Amniotic epithelial cell (primary cell): ENCODE measurements around the gene RNF5.

Experiments
- DNase-seq: peaks from one replicate; pipeline ENCODE4 v3.0.0-alpha.2; 2010; ENCODE audit warnings: low read depth

Gene RNF5

DNA sequence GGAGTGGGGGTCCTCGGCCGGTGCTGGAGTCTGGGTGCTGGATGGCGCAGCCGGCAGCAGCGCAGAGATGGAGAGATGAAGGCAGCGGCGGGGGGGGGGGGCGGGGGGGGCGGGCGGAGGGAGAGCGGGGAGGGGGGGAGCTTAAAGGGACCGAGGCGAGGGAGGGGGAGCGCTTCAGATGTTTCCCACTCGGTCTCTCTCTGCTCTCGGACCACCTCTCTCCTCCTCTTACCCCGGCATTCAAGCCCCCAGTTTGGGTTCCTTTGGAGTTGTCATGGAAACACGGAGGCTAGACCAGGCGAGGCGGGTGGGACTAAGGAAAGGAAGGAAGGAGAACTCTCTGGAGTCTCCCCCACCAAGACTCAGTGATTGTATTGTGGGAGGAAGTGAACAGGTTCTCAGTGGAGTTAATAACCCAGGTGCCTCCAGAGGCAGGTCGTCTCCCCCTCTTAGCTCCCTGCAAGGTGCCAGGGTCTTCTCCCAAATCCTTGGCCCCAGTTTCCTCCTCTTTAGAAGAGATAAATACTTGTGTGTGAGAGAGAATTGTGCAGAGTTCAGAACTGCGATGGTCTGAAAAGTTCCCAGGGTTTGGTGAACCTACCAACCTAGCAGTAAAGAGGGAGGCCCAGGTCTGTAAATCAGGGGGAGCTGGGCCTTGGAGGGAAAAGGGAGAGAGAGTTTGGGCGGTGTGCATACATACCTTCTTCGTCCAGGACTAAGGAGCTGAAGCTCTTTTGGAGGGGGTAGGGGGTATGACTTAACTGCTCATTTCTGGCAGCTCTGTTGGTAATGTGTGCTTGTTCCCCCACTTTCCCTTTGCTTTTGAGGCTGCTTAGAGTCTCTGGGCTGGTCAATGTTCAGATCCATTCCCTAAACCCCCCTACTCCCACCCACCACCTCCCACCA, 26.1 kb upstream of the RNF5 start, which contains the start of gene PRRT1:
Gene PRRT1 (minus strand): TSS at position 77 of the 906 bp plus-strand sequence. CDS start 112 bp downstream, outside the sequence.
- no peak for DNase-seq

DNA sequence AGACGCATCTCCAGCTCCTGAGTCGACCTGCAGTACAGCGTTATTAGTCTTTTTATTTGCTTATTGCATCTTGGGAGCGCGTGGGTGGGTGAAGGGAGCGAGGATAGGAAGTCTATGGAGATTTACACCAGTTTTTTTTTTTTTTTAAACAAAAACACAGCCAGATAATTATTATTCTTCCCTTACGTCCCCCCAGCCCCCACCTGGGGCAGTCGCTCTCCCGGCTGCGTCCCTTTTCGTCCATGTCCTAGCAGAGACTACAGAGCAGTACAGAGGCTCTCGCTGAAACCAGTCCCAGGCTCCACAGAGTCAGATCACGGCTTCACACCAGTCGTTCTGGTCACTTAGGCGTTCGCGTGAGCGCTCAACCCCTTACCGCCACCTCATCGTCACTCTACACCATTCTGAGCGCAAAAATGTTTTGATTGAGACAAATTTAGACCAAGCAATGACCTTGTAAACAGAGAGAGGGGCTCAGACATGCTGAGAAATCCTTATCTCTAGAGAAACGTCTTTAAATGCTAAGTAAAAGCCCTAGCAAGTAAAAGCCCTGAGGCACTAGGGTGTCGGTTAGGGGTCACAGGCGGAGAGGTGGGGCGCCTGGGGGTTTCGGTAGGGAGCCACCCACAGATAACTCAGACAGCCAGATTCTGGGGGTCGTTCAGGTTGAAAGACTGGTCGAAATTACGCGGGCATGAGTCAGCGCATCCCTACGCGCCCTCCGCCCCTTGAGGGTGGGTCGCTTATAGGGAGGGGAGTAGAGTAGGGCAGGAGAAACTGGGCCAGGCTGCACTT, 25.2 kb upstream of the RNF5 start:
- peak; percentile 21 for DNase-seq

DNA sequence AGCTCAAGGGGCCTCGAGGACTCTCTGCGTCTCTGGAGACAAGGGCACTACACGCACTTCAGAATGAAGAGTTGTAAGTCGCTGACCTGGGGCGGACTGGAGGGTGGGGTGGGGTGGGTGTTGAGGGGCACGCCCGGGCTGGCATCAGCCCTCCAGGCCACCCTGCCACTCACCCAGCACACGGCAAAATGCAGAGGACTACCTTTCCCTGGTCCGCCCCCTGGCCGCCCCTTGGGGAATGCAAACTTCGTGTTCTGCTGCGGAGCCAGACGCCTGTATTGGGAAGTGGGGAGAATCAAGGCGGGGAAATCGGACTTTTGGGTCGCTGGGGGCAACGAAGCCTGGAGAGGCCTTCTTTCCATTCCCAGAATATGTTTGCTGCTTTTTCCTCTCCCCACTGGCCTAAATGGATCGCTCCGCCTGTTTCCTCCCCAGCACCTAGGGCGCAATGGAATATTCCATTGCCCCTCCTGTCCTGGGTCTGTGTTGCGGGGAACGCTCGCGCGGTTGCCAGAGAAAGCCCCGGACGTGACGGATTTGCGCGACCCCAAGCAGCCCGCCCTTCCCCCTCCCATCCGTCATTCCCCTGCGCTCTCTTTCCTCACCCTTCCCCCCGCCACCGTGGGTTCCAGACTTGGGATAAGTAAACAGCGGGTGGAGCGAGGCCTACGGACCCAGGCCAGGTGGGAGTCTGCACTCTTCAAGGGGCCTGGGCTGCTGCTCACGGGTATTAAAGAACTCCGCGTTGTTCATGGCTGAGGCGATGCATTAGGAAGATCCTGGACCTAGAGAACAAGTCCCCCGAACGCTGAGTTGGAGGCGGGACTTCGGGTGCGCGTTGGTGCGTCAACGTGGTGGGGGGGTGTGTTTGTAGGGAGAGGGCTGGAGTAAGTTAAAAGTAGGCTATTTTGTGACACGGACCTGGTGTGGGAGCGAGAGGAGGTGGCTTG, 24.4 kb upstream of the RNF5 start, which contains the start of gene PPT2:
Gene PPT2 (plus strand): TSS at position 578 of the 950 bp plus-strand sequence. CDS start 454 bp downstream, outside the sequence.
- DNase-seq = peak; percentile 92

DNA sequence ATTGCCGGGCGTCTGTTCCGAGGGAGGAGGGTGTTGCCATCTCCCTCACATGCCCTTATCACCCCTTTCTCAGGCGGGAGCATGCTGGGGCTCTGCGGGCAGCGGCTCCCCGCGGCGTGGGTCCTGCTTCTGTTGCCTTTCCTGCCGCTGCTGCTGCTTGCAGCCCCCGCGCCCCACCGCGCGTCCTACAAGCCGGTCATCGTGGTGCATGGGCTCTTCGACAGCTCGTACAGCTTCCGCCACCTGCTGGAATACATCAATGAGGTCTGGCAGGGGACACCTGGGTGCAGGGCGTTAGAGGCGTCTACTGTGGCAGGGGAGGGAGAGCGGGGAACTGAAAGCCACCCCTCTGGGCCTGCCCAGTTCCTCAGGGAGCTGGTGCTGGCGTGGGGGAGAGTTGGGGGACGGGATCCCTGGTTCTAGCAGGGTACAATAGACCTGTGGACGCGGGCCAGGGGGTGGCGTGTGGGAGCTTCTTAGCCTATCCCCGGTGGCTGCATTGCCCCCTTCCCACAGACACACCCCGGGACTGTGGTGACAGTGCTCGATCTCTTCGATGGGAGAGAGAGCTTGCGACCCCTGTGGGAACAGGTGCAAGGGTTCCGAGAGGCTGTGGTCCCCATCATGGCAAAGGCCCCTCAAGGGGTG, 23.6 kb upstream of the RNF5 start:
- peak; percentile 54 for DNase-seq

DNA sequence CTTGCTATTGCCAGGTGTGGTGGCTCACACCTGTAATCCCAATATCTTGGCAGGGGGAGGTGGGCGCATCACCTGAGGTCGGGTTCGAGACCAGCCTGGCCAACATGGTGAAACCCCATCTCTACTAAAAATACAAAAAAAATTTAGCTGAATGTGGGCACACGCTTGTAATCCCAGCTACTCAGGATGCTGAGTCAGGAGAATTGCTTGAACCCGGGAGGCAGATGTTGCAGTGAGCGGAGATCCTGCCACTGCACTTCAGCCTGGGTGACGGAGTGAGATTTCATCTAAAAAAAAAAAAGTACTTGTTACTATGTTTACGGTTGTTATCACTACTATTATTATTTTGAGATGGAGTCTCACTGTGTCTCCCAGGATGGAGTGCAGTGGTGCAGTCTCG, 21.3 kb upstream of the RNF5 start:
- DNase-seq = no peak

DNA sequence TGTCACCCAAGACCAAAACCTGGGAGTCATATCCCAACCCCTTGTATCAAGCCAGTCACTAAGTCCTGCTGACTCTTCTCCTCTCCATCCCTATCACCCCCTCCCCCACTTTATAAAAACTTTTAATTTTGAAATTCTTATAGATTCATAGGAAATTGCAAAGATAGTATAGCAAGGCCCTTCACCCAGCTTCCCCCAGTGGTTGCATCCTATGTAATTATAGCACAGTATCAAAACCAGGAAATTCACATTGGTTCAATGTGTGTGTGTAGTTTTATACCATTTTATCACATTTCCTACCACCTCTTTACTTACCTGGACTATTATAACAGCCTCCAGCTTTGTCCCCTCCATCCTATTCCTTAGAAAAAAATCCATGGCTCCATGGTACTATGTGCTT, 20.2 kb upstream of the RNF5 start:
- no peak for DNase-seq

DNA sequence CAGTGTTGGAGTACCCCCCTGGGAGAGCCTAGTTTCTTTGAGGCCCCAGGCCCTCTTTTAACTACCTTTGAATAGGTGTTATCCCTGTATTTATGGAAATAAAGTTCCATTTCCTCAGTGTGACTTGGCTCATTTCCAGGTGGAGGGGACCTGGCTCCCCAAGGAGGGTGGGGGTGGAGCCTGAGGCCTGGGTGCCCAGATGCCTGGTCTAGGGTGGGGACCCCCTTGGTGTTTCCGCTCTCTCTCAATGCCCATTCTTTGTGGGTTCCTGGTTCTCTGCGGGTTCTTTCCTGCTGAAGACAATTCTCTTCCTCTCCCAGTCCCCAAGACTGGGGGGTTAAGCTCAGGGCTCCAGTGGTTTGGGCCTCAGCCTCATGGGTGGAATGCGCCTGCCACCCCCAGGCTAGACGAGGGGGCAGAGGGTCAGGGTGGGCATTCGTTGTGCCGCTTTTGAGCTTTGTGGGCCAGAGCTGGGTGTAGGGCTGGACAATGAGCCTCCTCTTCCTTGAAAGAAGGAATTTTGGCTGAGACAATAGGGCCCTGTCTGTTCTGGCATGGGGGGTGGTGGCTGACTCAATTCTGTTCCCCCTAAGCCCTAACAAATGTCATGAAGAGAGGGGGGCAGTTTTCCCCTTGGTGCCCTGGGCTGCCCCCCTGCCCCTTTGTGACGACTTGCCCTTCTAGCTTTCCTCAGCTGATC, 14.5 kb upstream of the RNF5 start:
- DNase-seq = no peak

DNA sequence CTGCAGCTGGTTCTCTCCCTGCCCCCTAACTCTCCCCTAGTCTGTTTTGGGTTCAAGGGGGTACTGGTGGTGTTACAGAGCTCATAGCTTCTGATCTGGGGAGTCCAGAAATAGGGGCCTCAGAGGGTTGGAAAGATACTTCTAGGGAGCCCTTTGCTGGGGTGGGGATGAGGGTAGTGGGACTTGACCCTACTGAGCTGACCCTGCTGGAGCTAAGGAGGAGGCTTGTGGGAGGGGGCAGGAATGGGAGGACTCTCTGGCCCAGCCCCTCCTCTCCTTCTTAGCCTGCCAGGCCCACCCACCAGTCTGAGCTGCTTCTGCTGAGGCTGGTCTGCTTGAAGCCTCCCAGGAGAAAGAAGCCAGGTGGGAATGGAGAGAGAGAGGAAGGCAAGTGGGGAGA, 13.9 kb upstream of the RNF5 start, which contains the start of gene EGFL8:
Gene EGFL8 (plus strand): TSS at position 301 of the 400 bp plus-strand sequence. CDS start 1,571 bp downstream, outside the sequence.
- no peak for DNase-seq

DNA sequence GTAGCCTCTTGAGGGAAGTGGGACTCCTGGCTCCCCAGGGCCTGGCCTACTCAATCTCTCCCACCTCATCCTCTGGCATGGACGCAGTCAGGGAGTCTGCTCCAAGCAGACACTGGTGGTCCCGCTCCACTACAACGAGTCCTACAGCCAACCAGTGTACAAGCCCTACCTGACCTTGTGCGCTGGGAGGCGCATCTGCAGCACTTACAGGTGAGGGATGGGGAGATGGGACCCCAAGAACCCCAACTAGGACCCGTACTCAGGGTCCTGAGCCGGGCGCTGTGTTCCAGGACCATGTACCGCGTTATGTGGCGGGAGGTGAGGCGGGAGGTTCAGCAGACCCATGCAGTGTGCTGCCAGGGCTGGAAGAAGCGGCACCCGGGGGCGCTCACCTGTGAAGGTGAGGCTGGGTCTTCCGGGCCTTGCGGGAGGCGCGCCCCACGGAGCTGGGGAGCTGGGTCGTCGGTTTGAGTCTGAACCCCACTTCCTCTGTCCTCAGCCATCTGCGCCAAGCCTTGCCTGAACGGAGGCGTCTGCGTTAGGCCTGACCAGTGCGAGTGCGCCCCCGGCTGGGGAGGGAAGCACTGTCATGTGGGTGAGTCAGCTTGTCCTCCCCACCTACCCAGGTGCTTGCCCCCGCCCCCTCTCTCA, 11.7 kb upstream of the RNF5 start:
- no peak for DNase-seq

DNA sequence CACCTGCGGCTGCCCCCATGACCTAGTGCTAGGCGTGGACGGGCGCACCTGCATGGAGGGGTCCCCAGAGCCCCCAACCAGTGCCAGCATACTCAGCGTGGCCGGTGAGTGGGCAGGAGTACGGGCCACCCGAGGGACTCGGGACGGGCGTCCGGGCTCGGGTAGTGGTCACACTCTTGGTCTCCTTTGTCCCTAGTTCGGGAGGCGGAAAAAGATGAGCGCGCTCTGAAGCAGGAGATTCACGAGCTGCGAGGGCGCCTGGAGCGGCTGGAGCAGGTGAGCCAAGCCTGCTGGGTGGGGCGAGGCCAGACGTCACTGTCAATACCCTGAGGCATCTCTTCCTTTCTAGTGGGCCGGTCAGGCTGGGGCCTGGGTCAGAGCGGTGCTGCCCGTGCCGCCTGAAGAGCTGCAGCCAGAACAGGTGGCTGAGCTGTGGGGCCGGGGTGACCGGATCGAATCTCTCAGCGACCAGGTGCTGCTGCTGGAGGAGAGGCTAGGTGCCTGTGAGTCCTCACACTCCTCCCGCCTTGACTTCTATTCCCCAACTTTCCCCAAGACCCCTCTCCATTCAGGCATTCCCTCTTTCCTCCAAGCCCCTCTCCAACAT, 10.9 kb upstream of the RNF5 start:
- no peak for DNase-seq

DNA sequence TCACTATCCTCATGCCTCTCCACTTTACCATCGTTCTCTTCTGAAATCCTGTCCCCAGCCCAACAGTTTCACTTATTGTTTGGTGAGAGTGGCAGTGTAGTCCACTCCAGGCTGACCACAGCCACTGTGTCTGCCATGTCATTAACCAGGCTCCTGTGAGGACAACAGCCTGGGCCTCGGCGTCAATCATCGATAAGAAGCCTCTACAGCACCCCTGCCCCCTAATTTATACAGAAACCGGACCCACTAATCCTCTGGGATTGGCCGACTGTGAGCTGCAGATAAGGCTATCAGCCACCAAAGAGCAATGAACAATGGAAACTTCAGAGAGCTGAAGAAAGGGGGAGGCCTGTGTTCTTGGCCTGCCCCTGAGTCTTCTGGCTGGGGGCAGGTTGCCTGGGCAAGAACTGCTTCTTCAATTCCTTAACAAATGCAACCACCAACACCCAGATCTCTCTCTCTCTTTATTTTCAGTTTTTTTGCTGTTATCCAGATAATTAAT, 10.4 kb upstream of the RNF5 start:
- no peak for DNase-seq

DNA sequence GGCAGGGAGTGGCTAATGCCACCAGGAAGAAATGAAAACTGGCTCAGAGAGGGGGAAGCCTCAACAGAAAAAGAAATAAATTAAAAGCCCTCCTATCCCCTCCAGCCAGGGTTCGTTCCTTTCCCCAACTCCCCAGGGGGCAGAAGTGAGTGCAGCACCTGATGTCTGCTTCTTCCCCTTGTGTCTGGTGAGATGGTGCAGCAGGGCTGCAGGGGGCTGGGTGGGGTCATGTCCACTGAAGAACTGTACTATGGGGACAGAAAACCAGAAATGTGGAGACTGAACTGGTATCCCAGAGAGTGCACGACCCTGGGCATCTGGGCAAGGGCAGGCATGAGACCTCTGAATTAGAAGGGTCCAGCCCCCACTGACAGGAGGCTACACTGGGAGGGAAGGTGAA, 9.9 kb upstream of the RNF5 start:
- DNase-seq = no peak

DNA sequence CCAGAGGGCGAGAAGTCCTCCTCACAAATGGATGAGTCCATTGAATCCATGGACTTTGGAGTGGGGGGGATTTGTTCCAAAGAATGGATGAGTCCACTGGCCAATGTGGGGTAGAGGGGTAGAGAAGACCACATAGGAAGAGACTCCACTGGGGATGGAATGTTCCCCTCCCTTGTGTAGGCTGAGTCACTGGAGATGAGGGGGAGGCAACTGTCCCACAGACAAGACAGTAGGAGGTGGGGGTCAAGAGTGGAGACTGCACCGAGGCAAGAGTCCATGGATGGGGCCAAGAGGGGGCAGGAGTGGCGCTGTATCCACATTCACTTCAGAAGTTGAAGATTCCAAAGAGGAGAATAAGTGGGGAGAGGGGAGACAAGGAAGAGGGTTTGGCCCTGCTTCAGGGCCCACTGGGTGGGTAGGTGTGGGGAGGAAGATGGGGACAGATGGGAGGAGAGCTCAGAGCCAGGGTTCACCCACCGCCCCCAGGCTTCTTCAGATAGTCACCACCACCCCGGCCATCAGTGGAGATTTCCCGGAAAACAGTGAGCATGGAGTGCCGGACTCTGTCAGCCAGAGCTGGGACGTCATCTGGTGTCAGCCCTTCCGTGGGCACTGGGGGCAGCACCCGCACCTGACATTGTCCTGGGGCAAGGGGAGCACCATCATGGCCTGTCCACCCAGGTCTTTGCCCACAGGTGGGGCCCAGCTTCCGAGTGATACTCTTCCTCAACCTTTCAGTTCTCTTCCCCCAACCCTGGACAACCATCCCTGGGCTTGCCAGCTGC, 9.2 kb upstream of the RNF5 start:
- DNase-seq = peak; percentile 70

DNA sequence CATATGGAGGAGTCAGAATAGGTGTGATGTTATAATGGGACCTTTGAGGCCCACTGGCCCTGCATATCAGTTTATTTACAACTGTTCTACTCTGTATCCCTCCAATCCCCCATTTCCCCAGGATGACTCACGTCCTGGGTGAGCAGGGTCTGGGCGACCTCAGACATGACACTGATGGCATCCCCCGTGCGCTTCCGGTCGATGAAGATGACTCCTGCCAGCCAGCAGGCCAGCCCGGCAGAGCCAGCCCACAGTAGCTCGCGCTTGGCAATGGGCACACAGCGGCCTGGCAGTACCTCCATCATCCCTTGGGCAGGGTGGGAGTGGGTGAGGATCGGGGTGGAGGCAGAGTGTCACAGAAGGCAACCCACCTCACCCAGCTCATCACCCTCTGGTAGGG, 7.9 kb upstream of the RNF5 start:
- DNase-seq = no peak

DNA sequence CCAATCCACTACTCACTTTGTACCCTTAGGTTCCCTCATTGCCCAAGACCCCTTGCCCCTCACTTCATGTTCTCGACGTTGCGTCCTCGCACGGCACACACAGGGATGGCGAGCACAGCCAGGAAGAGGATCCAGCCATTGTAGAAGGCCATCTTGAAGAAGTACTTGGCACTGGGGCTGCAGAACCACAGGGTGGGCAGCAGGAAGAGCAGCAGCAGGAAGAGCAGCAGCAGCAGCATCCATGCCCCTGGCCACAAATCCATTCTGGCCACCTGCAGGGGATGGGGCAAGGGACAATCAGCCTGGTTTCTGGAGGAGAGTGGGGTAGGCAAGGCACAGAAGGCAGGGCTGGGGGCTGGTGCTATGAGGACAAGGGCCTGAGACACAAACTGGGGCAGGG, 7.0 kb upstream of the RNF5 start:
- DNase-seq = no peak

DNA sequence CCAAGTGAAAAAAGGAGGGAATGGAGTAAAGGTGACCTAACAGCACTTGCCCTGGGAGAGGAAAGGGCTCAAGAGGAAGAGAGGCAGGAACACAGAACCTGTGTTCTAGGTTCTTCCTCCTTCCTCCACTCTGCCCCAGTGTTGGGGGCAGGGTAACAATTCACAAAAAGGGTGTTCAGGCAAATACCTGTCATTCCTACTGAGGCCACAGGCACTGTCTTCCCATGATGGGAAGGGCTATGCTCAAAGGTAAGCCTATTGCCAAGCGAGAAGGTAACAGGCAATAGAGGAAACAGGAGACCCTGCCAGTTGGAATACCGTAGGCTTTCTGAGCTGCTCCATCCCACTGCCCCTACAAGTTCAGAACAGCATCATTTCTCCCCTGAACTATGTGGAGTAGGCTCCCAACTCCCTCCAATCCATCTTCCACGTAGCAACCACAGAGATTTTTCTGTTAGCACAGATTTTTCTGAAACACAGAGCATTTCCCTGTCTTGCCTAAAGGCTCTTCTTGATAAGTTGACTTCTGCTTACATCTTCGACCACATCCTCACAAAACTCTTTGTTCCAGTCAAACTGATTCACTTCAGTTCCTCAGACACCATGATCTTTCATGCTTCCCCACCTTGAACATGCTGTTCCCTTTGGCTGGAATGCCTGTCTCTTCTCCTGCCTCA, 5.0 kb upstream of the RNF5 start:
- DNase-seq = no peak

DNA sequence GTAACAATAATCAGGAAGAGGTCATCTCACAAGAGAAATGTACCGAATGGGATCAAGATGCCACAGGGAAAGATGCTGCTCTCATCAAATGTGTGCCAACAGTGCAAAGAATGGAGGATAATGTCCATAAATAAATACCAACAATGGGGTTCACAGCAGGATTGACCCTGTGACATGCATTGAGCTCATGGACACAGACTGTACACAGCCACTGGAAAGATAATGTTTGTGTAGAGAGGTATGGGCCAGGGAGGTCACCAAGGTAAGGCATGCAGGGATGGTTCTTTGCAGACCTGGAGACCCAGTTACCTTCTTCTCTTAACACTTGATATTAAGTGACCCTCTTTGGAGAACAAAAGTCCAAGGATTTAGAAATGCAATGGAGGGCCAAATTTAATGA, 3.8 kb upstream of the RNF5 start:
- no peak for DNase-seq

DNA sequence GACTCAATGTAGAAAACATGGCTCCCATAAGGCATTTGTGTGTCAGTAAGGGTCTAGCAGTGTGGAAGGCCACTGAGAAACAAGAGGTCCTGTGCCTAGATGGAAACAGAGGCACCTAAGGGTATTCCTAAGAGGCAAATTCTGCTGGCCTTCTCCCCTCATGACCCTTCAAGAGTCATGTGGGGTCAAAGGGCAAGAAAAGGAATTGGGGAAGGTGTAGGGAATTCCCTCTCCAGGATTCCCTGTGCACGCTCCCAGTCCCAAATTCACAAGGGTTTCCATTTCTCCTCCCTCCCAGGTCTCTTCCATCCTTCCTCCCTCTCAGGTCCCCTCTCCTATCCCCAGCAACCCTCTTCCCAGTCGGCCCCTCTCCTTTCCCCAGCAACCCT, 2.9 kb upstream of the RNF5 start:
- DNase-seq = no peak
